HCT116 (cell line): ENCODE results near the gene MLH3. TPM values are rescaled to one million over a fixed set of nuclear protein-coding genes. Genes with fewer than 3 reads are reported as not detected.

Experiments
- ATAC-seq: fragments of 200-7000 bp; cut with Tn5 transposase; 2 replicates; pipeline ENCODE4 v1.9.1; 2020; ENCODE audit warnings: mild to moderate bottlenecking, moderate library complexity
- BruUV-seq: library from RNA; stranded (reverse); fragments of 400-500 nt; replicated peaks from 2 replicates; lab custom pipeline; 2021; lab: Mats Ljungman, UMichigan
- CTCF ChIA-PET: fragments of 300-600 bp; sonication (Branson Sonifier 250); formaldehyde crosslinking; loops from one replicate; lab custom pipeline; 2021; ENCODE audit warnings: antibody characterized with exemption; lab: Charles Lee
- POLR2A ChIA-PET: fragments of 300-600, 350-600 bp; sonication (Branson Sonifier 250); formaldehyde crosslinking; loops from one replicate; lab custom pipeline; 2021; ENCODE audit warnings: antibody characterized with exemption; lab: Charles Lee
- RAD21 ChIA-PET, 2 experiments: fragments of 300-600 bp; sonication (Branson Sonifier 250); formaldehyde crosslinking; loops; one replicate each; lab custom pipeline; 2023; ENCODE audit warnings: low total read pairs in 2 of 2; ENCODE audit not compliant: uncharacterized antibody in 2 of 2, unreplicated experiment in 2 of 2, low non-redundant PET in 1 of 2; lab: Charles Lee
- DNase-seq: peaks from one replicate; pipeline ENCODE4 v3.0.0-alpha.2; 2010; ENCODE audit warnings: low read depth, low spot score
- H2AFZ ChIP-seq: fragments of 200-600 bp; shearing (Covaris generic), sonication (generic); 2 replicates; pipeline ENCODE4 v1.6.1; 2017; ENCODE audit warnings: low read depth, mixed run types, mixed read lengths, antibody characterized with exemption, low read length; ENCODE audit not compliant: poor library complexity, severe bottlenecking
- H3K27ac ChIP-seq: 2 replicates; pipeline ENCODE4 v1.5.1; 2012; ENCODE audit warnings: low read depth, low read length
- H3K27me3 ChIP-seq: fragments of 200-600 bp; sonication (generic); 2 replicates; pipeline ENCODE4 v1.6.1; 2016; ENCODE audit warnings: mixed run types, low read length, mixed read lengths; ENCODE audit not compliant: insufficient read depth
- H3K36me3 ChIP-seq, 2 experiments: fragments of 200-500 bp in 1 of 2; fragments of 200-600 bp in 1 of 2; sonication (Bioruptor generic) in 1 of 2; sonication (generic) in 1 of 2; 2 replicates each; pipeline versions ENCODE4 v1.5.1 to v1.6.1; 2014 to 2016; ENCODE audit warnings: low read length in 2 of 2, inconsistent platforms in 1 of 2, mixed read lengths in 1 of 2, mixed run types in 1 of 2; ENCODE audit not compliant: insufficient read depth in 2 of 2, control insufficient read depth in 1 of 2
- H3K4me1 ChIP-seq, 2 experiments: fragments of 200-600 bp in 1 of 2; sonication (generic) in 1 of 2; 2 replicates each; pipeline versions ENCODE4 v1.5.1 to v1.6.1; 2012 to 2017; ENCODE audit warnings: low read length in 2 of 2, inconsistent platforms in 1 of 2, mild to moderate bottlenecking in 1 of 2, mixed read lengths in 1 of 2, mixed run types in 1 of 2, moderate library complexity in 1 of 2; ENCODE audit not compliant: insufficient read depth in 2 of 2, control insufficient read depth in 1 of 2
- H3K4me2 ChIP-seq: fragments of 200-600 bp; sonication (generic); 2 replicates; pipeline ENCODE4 v1.6.1; 2017; ENCODE audit warnings: mixed run types, low read length, mixed read lengths
- H3K4me3 ChIP-seq, 2 experiments: fragments of 200-600 bp in 1 of 2; sonication (generic) in 1 of 2; replicated peaks in 1 of 2; 2 replicates each; pipeline ENCODE4 v1.5.1; 2011 to 2016; ENCODE audit warnings: low read length in 2 of 2, control low read depth in 1 of 2, low read depth in 1 of 2, mild to moderate bottlenecking in 1 of 2, mixed read lengths in 1 of 2, mixed run types in 1 of 2
- H3K79me2 ChIP-seq: fragments of 200-600 bp; sonication (generic); 2 replicates; pipeline ENCODE4 v1.6.1; 2017; ENCODE audit warnings: mild to moderate bottlenecking, mixed run types, low read length, moderate library complexity, mixed read lengths; ENCODE audit not compliant: insufficient read depth
- H3K9ac ChIP-seq: fragments of 200-600 bp; sonication (generic); 2 replicates; pipeline ENCODE4 v1.6.1; 2016; ENCODE audit warnings: low read length, mixed read lengths
- H3K9me2 ChIP-seq: fragments of 200-600 bp; sonication (generic), shearing (Covaris generic); 2 replicates; pipeline ENCODE4 v1.6.1; 2017; ENCODE audit warnings: mixed run types, mild to moderate bottlenecking, moderate library complexity; ENCODE audit not compliant: insufficient read depth
- H3K9me3 ChIP-seq, 2 experiments: fragments of 200-500 bp in 1 of 2; fragments of 200-600 bp in 1 of 2; sonication (Bioruptor generic) in 1 of 2; sonication (generic) in 1 of 2; 2 replicates each; pipeline ENCODE4 v1.6.1; 2014 to 2017; ENCODE audit warnings: low read length in 2 of 2, mixed read lengths in 2 of 2, inconsistent platforms in 1 of 2, low read depth in 1 of 2, mild to moderate bottlenecking in 1 of 2, mixed run types in 1 of 2, moderate library complexity in 1 of 2; ENCODE audit not compliant: control insufficient read depth in 1 of 2, insufficient read depth in 1 of 2
- H4K20me1 ChIP-seq: fragments of 200-600 bp; sonication (generic), shearing (Covaris generic); 2 replicates; pipeline ENCODE4 v1.6.1; 2017; ENCODE audit warnings: mixed run types, mild to moderate bottlenecking, moderate library complexity; ENCODE audit not compliant: insufficient read depth
- CBX3 ChIP-seq: IDR thresholded peaks from 2 replicates; pipeline ENCODE4 v1.6.1; 2012; ENCODE audit warnings: low read depth
- ELF1 ChIP-seq: IDR thresholded peaks from 2 replicates; pipeline ENCODE4 v1.6.1; 2012; ENCODE audit warnings: low read depth, borderline replicate concordance
- EZH2phosphoT487 ChIP-seq: fragments of 200-600 bp; IDR thresholded peaks from 2 replicates; pipeline ENCODE4 v1.6.1; 2018; ENCODE audit warnings: antibody characterized with exemption, borderline replicate concordance
- FOSL1 ChIP-seq: IDR thresholded peaks from 2 replicates; pipeline ENCODE4 v1.6.1; 2012; ENCODE audit warnings: low read depth
- POLR2AphosphoS5 ChIP-seq: IDR thresholded peaks from 2 replicates; pipeline ENCODE4 v1.6.1; 2011; ENCODE audit warnings: mild to moderate bottlenecking, low read depth, low read length, moderate library complexity
- RAD21 ChIP-seq: IDR thresholded peaks from 2 replicates; pipeline ENCODE4 v1.6.1; 2012; ENCODE audit warnings: low read depth, mild to moderate bottlenecking
- SIN3A ChIP-seq: IDR thresholded peaks from 2 replicates; pipeline ENCODE4 v1.6.1; 2012; ENCODE audit warnings: low read depth
- SP1 ChIP-seq: IDR thresholded peaks from 2 replicates; pipeline ENCODE4 v1.6.1; 2012; ENCODE audit warnings: low read depth
- TCF7L2 ChIP-seq: IDR thresholded peaks from 2 replicates; pipeline ENCODE4 v1.7.0; 2011; ENCODE audit warnings: borderline replicate concordance, inconsistent platforms; ENCODE audit not compliant: insufficient read depth, insufficient read length; ENCODE audit errors: extremely low read depth
- YY1 ChIP-seq: IDR thresholded peaks from 2 replicates; pipeline ENCODE4 v1.6.1; 2011; ENCODE audit warnings: low read length, low read depth, moderate library complexity, mild to moderate bottlenecking; ENCODE audit not compliant: insufficient replicate concordance; ENCODE audit errors: extremely low read depth
- ZFX ChIP-seq: fragments of 450-650 bp; IDR thresholded peaks from 2 replicates; pipeline ENCODE4 v1.6.1; 2017
- intact Hi-C: fragments of 100-400 bp; cut with micrococcal nuclease; formaldehyde crosslinking; loops from 2 replicates; pipeline ENCODE4 v1.10.0; 2022
- total RNA-seq: library from RNA; stranded (reverse); gene quantifications from one replicate; pipeline ENCODE4 v1.2.1, GENCODE V29; 2021; ENCODE audit not compliant: unreplicated experiment
- TF ChIP-seq, protein P1 (sequence below): IDR thresholded peaks from 2 replicates; pipeline ENCODE4 v1.6.1; 2012

The MLH3 gene
- total RNA-seq, 1 experiment from 2014 or later = 14.7 TPM

DNA sequence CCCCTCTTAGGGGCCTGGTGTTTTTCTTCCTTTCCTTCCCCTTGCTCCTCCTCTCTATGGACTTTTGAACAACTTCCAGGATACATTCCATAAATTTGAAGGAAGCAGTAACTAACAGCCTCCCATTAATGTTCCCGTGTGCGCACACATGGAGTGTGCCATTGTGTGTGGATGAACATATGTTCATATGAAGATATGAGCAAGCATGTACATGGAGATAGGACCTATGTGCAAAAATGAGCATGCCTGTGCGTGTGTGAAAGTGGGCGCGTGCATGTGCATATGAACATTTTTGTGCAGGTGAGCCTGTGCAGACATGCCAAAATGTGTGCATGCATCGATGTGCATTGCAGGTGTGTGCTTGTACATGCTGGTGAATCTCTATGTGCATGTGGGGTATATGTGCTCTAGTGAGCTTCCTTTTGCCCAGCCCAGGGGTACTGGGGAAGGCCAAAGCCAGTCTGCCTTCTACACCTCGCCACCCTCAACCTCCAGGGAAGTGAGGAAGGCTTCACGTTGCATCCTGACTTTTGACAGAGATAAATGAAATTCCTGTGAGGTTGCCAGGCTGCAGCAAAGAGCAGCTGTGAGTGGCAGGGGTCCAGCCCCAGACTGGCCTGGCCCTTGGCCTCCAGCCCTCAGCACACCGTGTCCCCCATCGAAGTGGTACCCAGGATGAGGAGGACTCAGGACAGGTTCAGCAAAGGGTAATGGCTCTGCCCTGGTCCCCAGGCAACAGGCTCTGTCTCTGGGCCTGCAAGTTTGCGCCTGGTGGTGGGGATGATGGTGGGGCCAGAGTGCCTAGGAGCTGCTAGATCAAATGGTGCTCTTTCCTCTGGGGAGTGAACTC lies 74.8 kb downstream of the MLH3 start:
- RAD21 ChIA-PET = no interaction called here
- Histone ChIP-seq H3K36me3 (no peaks in the 10 kb centered on the region), H3K9ac (no peak overlapping the region), H3K4me1 (no peaks in the 10 kb centered on the region), H3K27ac (no peak overlapping the region), H4K20me1 (no peaks in the 10 kb centered on the region), H3K9me2 (no peaks in the 10 kb centered on the region), H2AFZ (no peak overlapping the region), H3K4me3 (no peak overlapping the region), H3K9me3 (no peaks in the 10 kb centered on the region), H3K79me2 (no peaks in the 10 kb centered on the region), H3K4me2 (no peak overlapping the region), H3K27me3 (no peaks in the 10 kb centered on the region)
- no peak for ATAC-seq
- no peak for DNase-seq
- CTCF ChIA-PET = no interaction called here
- intact Hi-C loops = no loop called here
- TF ChIP-seq SP1 (no peak), RAD21 (no peak), SIN3A (no peak), EZH2phosphoT487 (no peak), TCF7L2 (no peak), ZFX (no peak), FOSL1 (no peak), ELF1 (no peak), YY1 (no peak), POLR2AphosphoS5 (no peak), CBX3 (no peak)
- TF ChIP-seq, protein P1, sequence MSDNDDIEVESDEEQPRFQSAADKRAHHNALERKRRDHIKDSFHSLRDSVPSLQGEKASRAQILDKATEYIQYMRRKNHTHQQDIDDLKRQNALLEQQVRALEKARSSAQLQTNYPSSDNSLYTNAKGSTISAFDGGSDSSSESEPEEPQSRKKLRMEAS = no peak
- POLR2A ChIA-PET = no interaction called here
- no TSS peak for BruUV-seq
